Measurements from ENCODE around the gene ETAA1.

DNA sequence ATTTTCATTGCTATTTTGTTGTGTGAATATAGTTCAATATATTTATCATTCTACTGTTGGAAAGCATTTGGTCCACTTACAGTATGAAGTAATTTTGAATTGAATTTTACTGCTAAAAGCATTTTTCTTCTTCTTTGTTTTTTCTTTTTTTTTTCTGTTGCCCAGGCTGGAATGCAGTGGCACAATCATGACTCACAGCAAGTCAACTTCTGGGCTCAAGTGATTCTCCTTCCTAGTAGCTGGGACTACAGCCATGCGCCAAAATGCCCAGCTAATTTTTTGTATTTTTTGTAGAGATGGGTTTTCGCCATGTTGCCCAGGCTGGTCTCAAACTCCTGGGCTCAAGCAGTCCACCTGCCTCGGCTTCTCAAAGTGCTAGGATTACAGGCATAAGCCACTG is 2.4 kb upstream of the ETAA1 start:
- TF ChIP-seq, protein P1, sequence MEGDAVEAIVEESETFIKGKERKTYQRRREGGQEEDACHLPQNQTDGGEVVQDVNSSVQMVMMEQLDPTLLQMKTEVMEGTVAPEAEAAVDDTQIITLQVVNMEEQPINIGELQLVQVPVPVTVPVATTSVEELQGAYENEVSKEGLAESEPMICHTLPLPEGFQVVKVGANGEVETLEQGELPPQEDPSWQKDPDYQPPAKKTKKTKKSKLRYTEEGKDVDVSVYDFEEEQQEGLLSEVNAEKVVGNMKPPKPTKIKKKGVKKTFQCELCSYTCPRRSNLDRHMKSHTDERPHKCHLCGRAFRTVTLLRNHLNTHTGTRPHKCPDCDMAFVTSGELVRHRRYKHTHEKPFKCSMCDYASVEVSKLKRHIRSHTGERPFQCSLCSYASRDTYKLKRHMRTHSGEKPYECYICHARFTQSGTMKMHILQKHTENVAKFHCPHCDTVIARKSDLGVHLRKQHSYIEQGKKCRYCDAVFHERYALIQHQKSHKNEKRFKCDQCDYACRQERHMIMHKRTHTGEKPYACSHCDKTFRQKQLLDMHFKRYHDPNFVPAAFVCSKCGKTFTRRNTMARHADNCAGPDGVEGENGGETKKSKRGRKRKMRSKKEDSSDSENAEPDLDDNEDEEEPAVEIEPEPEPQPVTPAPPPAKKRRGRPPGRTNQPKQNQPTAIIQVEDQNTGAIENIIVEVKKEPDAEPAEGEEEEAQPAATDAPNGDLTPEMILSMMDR (IDR thresholded peaks at IDR 0.05) = no peak
- no peak for TF ChIP-seq POLR2A (IDR thresholded peaks at IDR 0.05)
